Stimulated activated CD4-positive, alpha-beta T cell treated with anti-CD3 and anti-CD28 coated beads, Interleukin-1b, Interleukin-23, amount 100 ng/mL, for 1 hour (primary cell): ENCODE results near the gene TASP1.
"Not testable (repeated sequence)": the region's sequence is repeated elsewhere in the genome, so short reads cannot be mapped to it uniquely, and the experiment has no call there.

Source experiments
- DNase-seq, 2 donors: peaks; one replicate each; pipeline ENCODE4 v3.0.0-alpha.2; 2020; ENCODE audit warnings: low read depth in 2 of 2

Gene TASP1

DNA sequence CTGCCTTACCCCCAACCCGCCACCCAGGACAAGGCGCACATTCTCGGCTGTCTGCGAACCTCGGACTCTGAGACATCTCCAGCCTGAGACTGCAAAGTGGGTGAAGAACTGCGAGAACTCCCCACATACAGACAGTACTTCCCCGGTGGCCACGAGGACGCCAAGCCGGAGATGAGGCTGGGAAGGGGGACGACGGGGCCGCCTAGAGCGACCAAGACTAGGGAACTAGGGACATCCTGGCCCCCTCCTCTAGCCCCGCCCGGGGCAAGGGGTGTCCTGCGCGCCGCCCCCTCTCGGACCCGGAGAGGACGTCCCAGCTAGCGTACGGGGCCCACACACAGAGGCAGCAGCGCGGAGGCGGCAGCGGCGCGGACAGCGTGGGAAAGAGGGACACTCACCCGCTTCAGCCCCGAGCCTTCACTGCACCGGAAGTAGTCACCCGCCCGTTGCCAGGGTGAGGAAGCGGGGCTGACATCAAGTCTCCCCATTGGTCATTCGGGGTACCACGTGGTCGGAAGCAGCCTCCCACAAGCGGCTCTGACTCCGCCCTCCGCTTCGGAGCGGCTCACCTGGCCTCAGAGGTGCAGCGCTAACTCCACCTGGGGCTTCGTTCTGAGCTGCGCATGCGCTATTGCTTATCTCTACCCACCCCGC lies at the start of gene TASP1:
Gene TASP1 (minus strand): TSS at position 437 of the 654 bp plus-strand sequence. CDS start 8,854 bp downstream, outside the sequence.
- DNase-seq, result peak; percentile 91 to 93

GRCh38 chr20:13687815-13688214 lies 49.1 kb upstream of the TASP1 start:
- no peak for DNase-seq

GRCh38 chr20:13685623-13686022 lies 46.9 kb upstream of the TASP1 start:
- DNase-seq, result no peak

- no peak for DNase-seq
These were observed 46.0 kb upstream of the TASP1 start for GRCh38 chr20:13684566-13685222.

- no peak for DNase-seq
These were observed 45.1 kb upstream of the TASP1 start for GRCh38 chr20:13683833-13684232.

DNA sequence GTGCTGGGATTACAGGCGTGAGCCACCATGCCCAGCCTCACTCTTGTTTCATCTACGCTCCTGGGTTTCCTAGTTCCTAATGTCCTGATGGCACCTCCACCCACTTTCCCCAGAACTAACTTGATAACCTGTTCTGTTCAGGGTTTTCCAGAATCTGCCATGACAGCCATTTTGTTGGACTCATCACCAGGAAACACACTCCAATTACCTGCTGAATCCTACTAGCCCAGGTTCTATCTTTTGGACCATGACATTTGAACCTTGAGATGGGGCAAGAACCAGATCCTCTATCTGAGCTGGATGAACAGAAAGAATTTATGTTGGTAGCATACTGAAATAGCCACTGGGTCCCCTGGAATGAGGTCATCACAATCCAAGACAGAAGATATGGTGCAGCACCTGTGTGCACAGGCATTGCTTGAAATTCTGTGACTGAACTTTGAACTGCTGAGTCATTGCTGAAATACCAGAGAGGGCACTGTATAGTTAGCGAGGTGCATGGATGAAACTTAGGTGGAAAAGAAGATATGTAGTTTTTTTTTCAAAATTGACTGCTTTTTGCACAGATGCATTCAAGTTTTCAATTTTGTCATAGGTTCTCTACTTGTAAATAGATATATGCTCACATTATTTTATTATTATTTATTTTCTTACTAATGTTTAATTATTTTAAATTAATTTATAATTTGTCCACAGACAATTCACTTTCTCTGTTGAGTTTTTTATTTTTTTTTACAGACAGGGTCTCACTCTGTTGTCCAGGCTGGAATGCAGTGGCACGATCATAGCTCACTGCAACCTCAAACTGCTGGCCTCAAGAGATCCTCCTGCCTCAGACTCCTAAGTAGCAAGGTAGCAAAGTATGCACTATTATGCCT lies 42.8 kb upstream of the TASP1 start:
- DNase-seq, result no peak

GRCh38 chr20:13678944-13679343 lies 40.2 kb upstream of the TASP1 start:
- no peak for DNase-seq

GRCh38 chr20:13677241-13677640 lies 38.5 kb upstream of the TASP1 start:
- no peak for DNase-seq

GRCh38 chr20:13676682-13677081 lies 38.0 kb upstream of the TASP1 start:
- no peak for DNase-seq

DNA sequence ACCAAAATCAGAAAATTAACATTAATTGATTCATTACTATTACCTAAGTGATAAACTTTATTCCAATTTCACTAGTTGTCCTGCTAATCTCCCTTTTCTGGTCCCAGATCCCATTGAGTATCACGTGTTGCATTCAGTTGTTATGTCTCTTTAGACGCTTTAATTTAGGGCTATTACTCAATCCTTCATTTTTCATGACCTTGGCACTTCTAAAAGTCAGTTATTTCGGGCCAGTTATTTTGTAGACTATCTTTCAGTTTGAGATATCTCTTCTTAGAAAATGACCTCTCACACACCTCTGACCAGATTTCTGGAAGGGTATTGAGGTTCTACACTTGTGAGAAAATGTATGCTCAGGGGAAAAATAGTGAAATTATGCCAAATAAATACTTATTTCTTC lies 34.0 kb upstream of the TASP1 start:
- no peak for DNase-seq

DNA sequence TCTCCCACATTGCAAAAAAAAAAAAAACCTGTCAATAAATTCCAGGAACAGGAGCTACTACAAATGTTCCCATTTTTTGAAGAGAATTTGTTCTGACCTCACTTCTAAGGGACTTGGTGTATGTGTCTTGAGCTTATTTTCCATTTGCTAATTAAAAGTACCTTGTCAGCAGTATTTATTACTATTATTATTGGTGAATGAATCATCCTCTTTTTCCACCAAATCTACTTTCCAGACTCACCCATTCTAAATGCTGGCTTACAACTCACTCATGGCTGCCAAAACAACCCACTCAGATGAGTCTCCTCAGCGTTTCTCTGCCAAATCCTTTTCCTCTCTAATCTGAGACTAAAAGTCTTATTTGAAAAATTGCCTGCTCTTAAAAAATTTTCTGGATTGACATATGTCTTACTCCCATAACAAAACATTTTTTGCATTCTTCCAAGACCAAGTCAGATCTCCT lies 33.2 kb upstream of the TASP1 start:
- no peak for DNase-seq

DNA sequence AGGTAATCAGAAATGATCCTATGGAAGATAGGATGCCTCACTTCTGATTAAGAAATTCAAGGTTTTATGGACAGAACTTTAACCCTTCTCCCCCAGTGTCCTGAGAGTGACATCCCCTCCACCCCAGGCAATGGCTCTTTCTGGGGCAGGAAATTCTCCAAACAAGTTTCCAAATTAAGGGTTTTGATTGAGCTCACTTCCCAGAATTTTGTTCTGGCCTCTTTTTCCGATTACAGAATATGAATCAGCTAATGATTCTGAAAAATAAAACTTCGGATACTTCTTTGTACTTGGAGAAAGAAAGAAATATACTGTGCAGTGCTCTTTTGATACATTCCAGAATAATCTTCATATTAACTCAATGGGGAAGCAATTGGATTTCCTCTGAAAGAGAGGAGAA lies 32.8 kb upstream of the TASP1 start:
- DNase-seq, result no peak

DNA sequence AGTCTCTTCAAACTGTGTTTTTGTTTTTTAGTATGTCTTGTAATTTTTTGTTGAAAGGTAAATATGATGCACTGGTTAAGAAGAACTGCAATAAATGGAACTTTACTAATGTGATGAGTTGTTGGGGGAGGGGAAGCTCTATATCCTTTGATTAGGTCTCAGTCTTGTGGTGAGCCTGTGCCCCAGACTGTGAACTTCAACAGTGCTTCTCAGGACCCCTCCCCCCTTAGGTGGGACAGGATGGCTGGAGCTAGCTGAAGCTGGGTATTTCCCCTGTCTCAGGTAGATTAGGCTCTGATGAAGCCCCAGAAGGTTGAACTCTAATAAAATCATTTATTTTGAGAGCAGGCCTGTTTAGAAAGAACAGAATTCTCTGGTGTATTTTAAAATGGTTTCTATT lies 31.4 kb upstream of the TASP1 start:
- DNase-seq, result no peak

DNA sequence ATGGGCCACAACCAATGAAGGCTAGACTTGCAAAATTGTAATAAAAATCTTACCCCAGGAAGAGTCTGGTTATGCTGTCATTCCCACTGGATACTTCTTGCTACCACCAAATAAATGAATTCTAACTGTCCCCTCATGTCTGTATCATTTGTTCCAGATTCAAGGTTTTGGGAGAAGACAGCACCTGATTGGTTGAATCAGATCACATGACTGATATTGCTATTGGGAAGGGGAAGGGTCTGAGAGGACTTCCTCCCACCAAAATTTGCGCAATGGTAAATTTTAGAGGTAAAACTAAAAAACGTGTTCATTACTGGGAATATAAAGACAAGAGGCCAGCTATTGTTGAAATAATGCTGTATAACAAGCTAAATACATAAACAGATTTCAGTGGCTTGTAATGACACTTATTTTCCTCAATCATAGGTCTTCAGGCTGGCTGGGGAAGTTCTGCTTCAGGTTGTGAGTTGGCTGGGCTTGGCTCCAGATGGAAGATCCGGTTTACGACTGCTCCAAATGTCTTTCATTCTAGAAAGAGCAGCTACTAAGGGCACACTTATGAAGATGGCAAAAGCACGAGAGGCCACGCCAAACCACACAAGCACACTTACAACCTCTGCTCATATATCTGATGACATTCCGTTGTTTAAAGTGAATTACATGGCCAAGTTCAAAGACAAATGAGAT lies 27.1 kb upstream of the TASP1 start:
- DNase-seq, result no peak

GRCh38 chr20:13661070-13661685 lies 22.4 kb upstream of the TASP1 start:
- no peak for DNase-seq

DNA sequence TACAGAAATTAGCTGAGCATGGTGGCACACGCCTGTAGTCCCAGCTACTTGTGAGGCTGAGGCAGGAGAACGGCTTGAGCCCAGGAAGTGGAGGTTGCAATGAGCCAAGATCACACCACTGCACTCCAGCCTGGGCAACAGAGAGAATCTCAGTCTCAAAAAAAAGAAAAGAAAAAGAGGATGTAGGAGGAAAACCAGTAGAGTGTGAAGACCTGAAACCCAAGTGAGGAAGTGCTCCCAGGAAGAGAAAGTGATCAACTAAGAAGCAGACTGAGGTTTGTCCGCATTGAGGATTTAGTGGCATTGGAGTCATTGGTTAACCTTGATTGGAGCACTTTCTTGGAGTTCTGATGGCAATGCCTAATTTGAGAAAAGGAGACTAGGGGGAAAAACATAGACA lies 20.6 kb upstream of the TASP1 start:
- DNase-seq, result no peak

- not testable (repeated sequence) for DNase-seq
These were observed 19.3 kb upstream of the TASP1 start for GRCh38 chr20:13658060-13658459.

DNA sequence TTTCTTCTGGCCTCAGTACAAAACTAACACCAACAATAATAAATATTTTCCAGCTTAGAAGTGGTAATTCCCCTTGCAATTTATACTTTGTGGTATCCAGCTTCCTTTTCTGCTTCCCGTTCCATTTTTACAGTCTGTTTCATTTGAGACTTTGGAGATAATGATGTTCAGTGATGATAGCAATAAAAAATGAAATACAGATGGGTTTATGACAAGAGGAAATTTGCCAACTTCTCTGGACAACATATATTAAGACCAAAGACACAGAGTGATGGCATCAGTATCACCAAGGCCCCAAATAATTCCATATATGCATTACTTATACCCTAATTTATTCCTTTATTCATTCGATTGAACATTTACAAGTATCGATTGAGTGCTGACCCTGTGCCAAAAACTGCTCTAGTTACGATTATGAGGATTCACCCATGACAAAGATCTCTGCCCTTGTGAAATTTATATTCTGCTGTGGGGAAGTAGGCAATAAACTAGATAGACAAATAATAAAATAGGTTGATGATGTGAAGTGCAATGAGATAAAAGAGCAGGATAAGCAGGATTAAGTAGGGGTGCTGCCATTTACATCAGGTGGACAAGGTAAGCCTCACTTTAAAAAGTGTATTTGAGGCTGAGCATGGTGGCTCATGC lies 18.1 kb upstream of the TASP1 start:
- DNase-seq, result no peak

DNA sequence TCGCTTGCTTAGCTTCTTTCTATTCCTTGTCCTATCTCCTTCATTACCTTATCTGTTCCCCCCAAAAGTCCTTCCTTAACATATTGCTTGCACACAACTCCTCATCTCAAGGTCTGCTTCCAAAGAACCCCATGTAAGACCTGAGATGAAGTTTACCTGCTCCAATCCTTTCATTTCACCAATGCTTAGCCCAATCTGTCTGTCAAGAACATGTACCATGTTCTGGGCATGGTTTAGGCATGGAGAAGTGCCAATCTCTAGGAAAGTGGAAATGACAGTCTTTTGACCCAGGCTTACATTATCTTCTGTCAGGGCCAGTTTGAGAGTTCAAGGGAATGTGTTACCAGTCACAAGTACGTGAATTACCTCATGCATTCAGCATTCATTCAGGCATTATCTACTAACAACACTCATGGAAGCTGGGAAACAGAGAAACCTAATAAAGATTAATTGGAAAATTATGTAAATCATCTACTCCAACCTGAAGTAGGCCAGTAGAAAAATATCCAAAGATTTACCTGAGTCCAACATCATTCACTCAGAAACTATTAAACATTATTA lies 15.8 kb upstream of the TASP1 start:
- DNase-seq, result no peak

- DNase-seq, result no peak
These were observed 11.7 kb upstream of the TASP1 start for GRCh38 chr20:13650474-13650873.
